MM.1S (cell line): Measurements from ENCODE around the gene RNF34.
A peak's percentile ranks its signal among the peaks of the same experiment; 100 is the strongest.

ENCODE experiments used
- DNase-seq: peaks from one replicate; pipeline ENCODE4 v3.0.0-alpha.2; 2015
- H2AFZ ChIP-seq: fragments of 300-600 bp; sonication (generic); 2 replicates; pipeline ENCODE4 v1.6.0; 2016; ENCODE audit warnings: antibody characterized with exemption, low read length
- H3F3A ChIP-seq: fragments of 300-600 bp; sonication (generic); 2 replicates; pipeline ENCODE4 v1.6.1; 2016; ENCODE audit warnings: mild to moderate bottlenecking, antibody characterized with exemption, low read length, moderate library complexity, mixed read lengths; ENCODE audit not compliant: insufficient read depth
- H3K27ac ChIP-seq: fragments of 300-600 bp; sonication (generic); 2 replicates; pipeline ENCODE4 v1.5.1; 2016; ENCODE audit warnings: mild to moderate bottlenecking, low read length
- H3K27me3 ChIP-seq: fragments of 300-600 bp; sonication (generic); replicated peaks from 2 replicates; pipeline ENCODE4 v1.6.0; 2016; ENCODE audit warnings: low read length; ENCODE audit not compliant: insufficient read depth
- H3K36me3 ChIP-seq: fragments of 300-600 bp; sonication (generic); replicated peaks from 2 replicates; pipeline ENCODE4 v1.6.1; 2016; ENCODE audit warnings: mild to moderate bottlenecking, low read length, mixed read lengths; ENCODE audit not compliant: insufficient read depth
- H3K4me1 ChIP-seq: fragments of 300-600 bp; sonication (generic); 2 replicates; pipeline ENCODE4 v1.6.1; 2016; ENCODE audit warnings: low read length, mixed read lengths
- H3K4me2 ChIP-seq: fragments of 300-600 bp; sonication (generic); 2 replicates; pipeline ENCODE4 v1.6.0; 2016; ENCODE audit warnings: low read depth, low read length
- H3K4me3 ChIP-seq: fragments of 300-600 bp; sonication (generic); 2 replicates; pipeline ENCODE4 v1.5.1; 2016; ENCODE audit warnings: low read length, mixed read lengths
- H3K79me2 ChIP-seq: fragments of 300-600 bp; sonication (generic); 2 replicates; pipeline ENCODE4 v1.6.1; 2016; ENCODE audit warnings: mixed run types, low read length, mixed read lengths
- H3K9ac ChIP-seq: fragments of 300-600 bp; sonication (generic); 2 replicates; pipeline ENCODE4 v1.6.1; 2016; ENCODE audit warnings: low read length, mixed read lengths
- H3K9me2 ChIP-seq: fragments of 300-600 bp; sonication (generic); replicated peaks from 2 replicates; pipeline ENCODE4 v1.6.1; 2016; ENCODE audit warnings: mild to moderate bottlenecking, low read length, mixed read lengths; ENCODE audit not compliant: insufficient read depth
- H3K9me3 ChIP-seq: fragments of 300-600 bp; sonication (generic); replicated peaks from 2 replicates; pipeline ENCODE4 v1.6.1; 2016; ENCODE audit warnings: mild to moderate bottlenecking, low read length, mixed read lengths; ENCODE audit not compliant: insufficient read depth
- H4K20me1 ChIP-seq: fragments of 300-600 bp; sonication (generic); 2 replicates; pipeline ENCODE4 v1.6.1; 2016; ENCODE audit warnings: mild to moderate bottlenecking, low read length, moderate library complexity, mixed read lengths; ENCODE audit not compliant: insufficient read depth
- EZH2 ChIP-seq: fragments of 300-600 bp; sonication (generic); optimal IDR thresholded peaks from 2 replicates; pipeline ENCODE3; 2017; ENCODE audit warnings: low read depth, mild to moderate bottlenecking, antibody characterized with exemption, low read length, mixed read lengths
- EZH2phosphoT487 ChIP-seq: fragments of 300-600 bp; sonication (generic); IDR thresholded peaks from 2 replicates; pipeline ENCODE4 v1.6.1; 2018; ENCODE audit warnings: antibody characterized with exemption, low read length
- TF ChIP-seq, protein P1 (sequence below): fragments of 300-600 bp; sonication (generic); IDR thresholded peaks from 2 replicates; pipeline ENCODE4 v1.5.1; 2016; ENCODE audit warnings: antibody characterized with exemption, low read length, mixed read lengths

RNF34 gene

GRCh38 chr12:121399391-121400331 lies at the start of gene RNF34:
TSS of gene RNF34 (plus strand) at chr12:121400118. CDS start at chr12:121400213, 95 bp downstream.
- Histone ChIP-seq H2AFZ (peak within 1 kb of the TSS; percentile 61), H3K79me2 (peaks cover 38% of the 10 kb centered on the region), H4K20me1 (no peaks in the 10 kb centered on the region), H3K27me3 (no peaks in the 10 kb centered on the region), H3K4me1 (no peaks in the 10 kb centered on the region), H3K9me3 (no peaks in the 10 kb centered on the region), H3K9ac (peak within 1 kb of the TSS; percentile 83), H3K4me3 (peak within 1 kb of the TSS; percentile 83), H3F3A (0 out of 2 replicates have a peak, but pooled peaks cover 5% of the 10 kb centered on the region), H3K9me2 (no peaks in the 10 kb centered on the region), H3K36me3 (no peaks in the 10 kb centered on the region), H3K4me2 (peak within 1 kb of the TSS; percentile 69), H3K27ac (peak within 1 kb of the TSS; percentile 64; the same call in 1 of the 2 replicates)
- peak; percentile 94 for DNase-seq
- no peak for TF ChIP-seq EZH2phosphoT487
- TF ChIP-seq, protein P1, sequence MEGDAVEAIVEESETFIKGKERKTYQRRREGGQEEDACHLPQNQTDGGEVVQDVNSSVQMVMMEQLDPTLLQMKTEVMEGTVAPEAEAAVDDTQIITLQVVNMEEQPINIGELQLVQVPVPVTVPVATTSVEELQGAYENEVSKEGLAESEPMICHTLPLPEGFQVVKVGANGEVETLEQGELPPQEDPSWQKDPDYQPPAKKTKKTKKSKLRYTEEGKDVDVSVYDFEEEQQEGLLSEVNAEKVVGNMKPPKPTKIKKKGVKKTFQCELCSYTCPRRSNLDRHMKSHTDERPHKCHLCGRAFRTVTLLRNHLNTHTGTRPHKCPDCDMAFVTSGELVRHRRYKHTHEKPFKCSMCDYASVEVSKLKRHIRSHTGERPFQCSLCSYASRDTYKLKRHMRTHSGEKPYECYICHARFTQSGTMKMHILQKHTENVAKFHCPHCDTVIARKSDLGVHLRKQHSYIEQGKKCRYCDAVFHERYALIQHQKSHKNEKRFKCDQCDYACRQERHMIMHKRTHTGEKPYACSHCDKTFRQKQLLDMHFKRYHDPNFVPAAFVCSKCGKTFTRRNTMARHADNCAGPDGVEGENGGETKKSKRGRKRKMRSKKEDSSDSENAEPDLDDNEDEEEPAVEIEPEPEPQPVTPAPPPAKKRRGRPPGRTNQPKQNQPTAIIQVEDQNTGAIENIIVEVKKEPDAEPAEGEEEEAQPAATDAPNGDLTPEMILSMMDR, result no peak
- no peak for TF ChIP-seq EZH2

- DNase-seq, result peak; percentile 93
- Histone ChIP-seq H3K9ac (peak within 1 kb of the TSS; percentile 87), H3K36me3 (no peaks in the 10 kb centered on the region), H4K20me1 (no peaks in the 10 kb centered on the region), H3K9me2 (no peaks in the 10 kb centered on the region), H3K4me1 (no peaks in the 10 kb centered on the region), H3K4me2 (peak within 1 kb of the TSS; percentile 46), H3K27ac (peak within 1 kb of the TSS; percentile 75), H3K9me3 (no peaks in the 10 kb centered on the region), H2AFZ (peak within 1 kb of the TSS; percentile 85), H3F3A (peaks cover 3% of the 10 kb centered on the region; the same call in 1 of the 2 replicates), H3K4me3 (peak within 1 kb of the TSS; percentile 89), H3K27me3 (no peaks in the 10 kb centered on the region), H3K79me2 (peaks cover 35% of the 10 kb centered on the region)
- TF ChIP-seq, protein P1, result 0 out of 2 replicates have a peak, but pooled peaks have one; percentile 3
- TF ChIP-seq EZH2phosphoT487, result no peak
Measured at GRCh38 chr12:121351820-121352681, 47.9 kb upstream of the RNF34 start, which contains the start of gene ANAPC5. TSS of gene ANAPC5 (minus strand) at chr12:121352411. CDS start at chr12:121352340, 71 bp downstream.

DNA sequence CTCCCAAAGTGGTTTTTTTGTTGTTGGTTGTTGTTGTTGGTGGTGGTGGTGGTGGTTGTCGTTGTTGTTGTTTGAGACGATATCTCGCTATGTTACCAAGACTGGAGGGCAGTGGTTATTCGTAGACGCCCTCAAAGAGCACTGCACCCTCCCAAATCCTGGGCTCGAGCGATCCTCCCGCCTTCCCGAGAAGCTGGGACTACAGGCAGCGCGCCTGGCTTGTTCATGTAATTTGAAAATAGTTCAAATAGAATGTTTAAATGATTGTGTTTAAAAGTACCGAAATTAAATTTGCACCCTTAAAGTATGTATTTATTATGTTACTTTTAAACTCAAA lies 47.3 kb upstream of the RNF34 start:
- no peaks in the 10 kb centered on the region for H3K9me3 ChIP-seq
- peak overlapping the region; percentile 72 for H3K4me3 ChIP-seq
- peaks cover 35% of the 10 kb centered on the region for H3K79me2 ChIP-seq
- H4K20me1 ChIP-seq, result no peaks in the 10 kb centered on the region
- no peak for DNase-seq
- no peaks in the 10 kb centered on the region for H3K4me1 ChIP-seq
- H3K4me2 ChIP-seq, result peak overlapping the region; percentile 46
- H2AFZ ChIP-seq, result peak overlapping the region; percentile 81
- H3K36me3 ChIP-seq, result no peaks in the 10 kb centered on the region
- peak overlapping the region; percentile 27; the same call in 1 of the 2 replicates for H3K27ac ChIP-seq
- peak overlapping the region; percentile 61 for H3K9ac ChIP-seq
- H3F3A ChIP-seq, result peaks cover 3% of the 10 kb centered on the region; the same call in 1 of the 2 replicates
- TF ChIP-seq EZH2 (no peak), EZH2phosphoT487 (no peak)
- TF ChIP-seq, protein P1, result no peak
- H3K9me2 ChIP-seq, result no peaks in the 10 kb centered on the region
- no peaks in the 10 kb centered on the region for H3K27me3 ChIP-seq
